ENCODE measurements around the gene KRT76. TPM values are rescaled to one million over a fixed set of nuclear protein-coding genes. Genes with fewer than 3 reads are reported as not detected.

KRT76 gene
- total and polyA plus RNA-seq, 2 experiments from 2014 or later, result not detected

DNA sequence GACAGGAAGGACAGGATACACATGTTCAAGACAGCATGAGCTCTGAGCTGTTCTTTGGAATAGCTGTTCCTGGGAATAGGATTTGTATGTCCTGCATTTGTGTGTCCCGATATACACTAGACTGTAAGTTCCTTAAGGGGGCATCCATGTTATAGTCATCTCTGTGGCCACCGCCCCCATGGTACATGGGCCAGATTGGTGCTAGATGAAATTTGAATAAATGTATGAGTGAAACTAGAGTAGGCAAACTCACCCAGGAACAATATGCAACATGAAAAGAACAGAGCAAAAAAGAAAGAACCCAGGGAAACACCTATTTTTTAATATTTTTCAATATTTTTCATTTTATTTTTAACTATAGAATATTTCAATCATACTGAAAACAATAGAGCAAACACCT, 48.8 kb downstream of the KRT76 start (continued):
- TF ChIP-seq, protein P1, sequence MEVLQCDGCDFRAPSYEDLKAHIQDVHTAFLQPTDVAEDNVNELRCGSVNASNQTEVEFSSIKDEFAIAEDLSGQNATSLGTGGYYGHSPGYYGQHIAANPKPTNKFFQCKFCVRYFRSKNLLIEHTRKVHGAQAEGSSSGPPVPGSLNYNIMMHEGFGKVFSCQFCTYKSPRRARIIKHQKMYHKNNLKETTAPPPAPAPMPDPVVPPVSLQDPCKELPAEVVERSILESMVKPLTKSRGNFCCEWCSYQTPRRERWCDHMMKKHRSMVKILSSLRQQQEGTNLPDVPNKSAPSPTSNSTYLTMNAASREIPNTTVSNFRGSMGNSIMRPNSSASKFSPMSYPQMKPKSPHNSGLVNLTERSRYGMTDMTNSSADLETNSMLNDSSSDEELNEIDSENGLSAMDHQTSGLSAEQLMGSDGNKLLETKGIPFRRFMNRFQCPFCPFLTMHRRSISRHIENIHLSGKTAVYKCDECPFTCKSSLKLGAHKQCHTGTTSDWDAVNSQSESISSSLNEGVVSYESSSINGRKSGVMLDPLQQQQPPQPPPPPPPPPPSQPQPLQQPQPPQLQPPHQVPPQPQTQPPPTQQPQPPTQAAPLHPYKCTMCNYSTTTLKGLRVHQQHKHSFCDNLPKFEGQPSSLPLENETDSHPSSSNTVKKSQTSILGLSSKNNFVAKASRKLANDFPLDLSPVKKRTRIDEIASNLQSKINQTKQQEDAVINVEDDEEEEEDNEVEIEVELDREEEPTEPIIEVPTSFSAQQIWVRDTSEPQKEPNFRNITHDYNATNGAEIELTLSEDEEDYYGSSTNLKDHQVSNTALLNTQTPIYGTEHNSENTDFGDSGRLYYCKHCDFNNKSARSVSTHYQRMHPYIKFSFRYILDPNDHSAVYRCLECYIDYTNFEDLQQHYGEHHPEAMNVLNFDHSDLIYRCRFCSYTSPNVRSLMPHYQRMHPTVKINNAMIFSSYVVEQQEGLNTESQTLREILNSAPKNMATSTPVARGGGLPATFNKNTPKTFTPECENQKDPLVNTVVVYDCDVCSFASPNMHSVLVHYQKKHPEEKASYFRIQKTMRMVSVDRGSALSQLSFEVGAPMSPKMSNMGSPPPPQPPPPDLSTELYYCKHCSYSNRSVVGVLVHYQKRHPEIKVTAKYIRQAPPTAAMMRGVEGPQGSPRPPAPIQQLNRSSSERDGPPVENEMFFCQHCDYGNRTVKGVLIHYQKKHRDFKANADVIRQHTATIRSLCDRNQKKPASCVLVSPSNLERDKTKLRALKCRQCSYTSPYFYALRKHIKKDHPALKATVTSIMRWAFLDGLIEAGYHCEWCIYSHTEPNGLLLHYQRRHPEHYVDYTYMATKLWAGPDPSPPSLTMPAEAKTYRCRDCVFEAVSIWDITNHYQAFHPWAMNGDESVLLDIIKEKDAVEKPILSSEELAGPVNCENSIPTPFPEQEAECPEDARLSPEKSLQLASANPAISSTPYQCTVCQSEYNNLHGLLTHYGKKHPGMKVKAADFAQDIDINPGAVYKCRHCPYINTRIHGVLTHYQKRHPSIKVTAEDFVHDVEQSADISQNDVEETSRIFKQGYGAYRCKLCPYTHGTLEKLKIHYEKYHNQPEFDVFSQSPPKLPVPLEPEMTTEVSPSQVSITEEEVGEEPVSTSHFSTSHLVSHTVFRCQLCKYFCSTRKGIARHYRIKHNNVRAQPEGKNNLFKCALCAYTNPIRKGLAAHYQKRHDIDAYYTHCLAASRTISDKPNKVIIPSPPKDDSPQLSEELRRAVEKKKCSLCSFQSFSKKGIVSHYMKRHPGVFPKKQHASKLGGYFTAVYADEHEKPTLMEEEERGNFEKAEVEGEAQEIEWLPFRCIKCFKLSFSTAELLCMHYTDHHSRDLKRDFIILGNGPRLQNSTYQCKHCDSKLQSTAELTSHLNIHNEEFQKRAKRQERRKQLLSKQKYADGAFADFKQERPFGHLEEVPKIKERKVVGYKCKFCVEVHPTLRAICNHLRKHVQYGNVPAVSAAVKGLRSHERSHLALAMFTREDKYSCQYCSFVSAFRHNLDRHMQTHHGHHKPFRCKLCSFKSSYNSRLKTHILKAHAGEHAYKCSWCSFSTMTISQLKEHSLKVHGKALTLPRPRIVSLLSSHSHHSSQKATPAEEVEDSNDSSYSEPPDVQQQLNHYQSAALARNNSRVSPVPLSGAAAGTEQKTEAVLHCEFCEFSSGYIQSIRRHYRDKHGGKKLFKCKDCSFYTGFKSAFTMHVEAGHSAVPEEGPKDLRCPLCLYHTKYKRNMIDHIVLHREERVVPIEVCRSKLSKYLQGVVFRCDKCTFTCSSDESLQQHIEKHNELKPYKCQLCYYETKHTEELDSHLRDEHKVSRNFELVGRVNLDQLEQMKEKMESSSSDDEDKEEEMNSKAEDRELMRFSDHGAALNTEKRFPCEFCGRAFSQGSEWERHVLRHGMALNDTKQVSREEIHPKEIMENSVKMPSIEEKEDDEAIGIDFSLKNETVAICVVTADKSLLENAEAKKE (CRISPR knock-in tag; IDR thresholded peaks at IDR 0.05), result no peak

DNA sequence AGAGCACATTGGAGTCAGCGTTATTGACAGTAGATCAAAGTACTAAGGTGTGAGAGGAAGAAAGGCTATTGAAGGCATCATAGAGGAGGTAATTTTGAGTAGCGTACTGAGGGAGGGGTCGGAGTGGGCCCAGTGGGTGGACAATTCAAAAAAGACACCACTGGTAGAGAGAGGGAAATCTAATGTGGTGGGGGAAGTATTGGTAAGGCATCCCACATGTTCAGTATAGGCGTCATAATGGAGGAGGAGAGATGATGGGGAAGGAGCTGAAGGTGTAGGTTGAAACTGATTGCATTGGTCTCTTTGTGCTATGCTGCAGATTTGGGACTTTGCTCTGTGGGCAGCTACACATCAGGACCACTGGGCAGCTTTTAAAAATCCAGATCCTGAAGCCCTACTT, 50.1 kb downstream of the KRT76 start:
- Histone ChIP-seq H3K4me3 (no peak overlapping the region), H3F3A (replicated peaks; ENCODE audit: low read depth) (no peaks in the 10 kb centered on the region), H3K36me3 (ENCODE audit: insufficient read depth) (no peaks in the 10 kb centered on the region), H3K27ac (ENCODE audit: low read depth) (no peak overlapping the region), H2AFZ (no peak overlapping the region), H3K4me2 (no peak overlapping the region), H3K27me3 (ENCODE audit: insufficient read depth) (no peaks in the 10 kb centered on the region), H3K9me2 (ENCODE audit: insufficient read depth) (peaks cover 5% of the 10 kb centered on the region), H3K79me2 (replicated peaks; ENCODE audit: insufficient read depth) (no peaks in the 10 kb centered on the region), H4K20me1 (replicated peaks; ENCODE audit: insufficient read depth) (no peaks in the 10 kb centered on the region), H3K4me1 (ENCODE audit: insufficient read depth) (no peaks in the 10 kb centered on the region)
- DNase-seq (ENCODE audit: low spot score) (no peak), ATAC-seq (no peak)
- no peak overlapping the region for H3K4me3 Mint-ChIP-seq
- peaks cover 12% of the 10 kb centered on the region for H3K27me3 Mint-ChIP-seq (ENCODE audit: insufficient read depth, low read depth, poor library complexity)
- no peaks in the 10 kb centered on the region for H3K36me3 Mint-ChIP-seq (ENCODE audit: low read depth)
- peaks cover 10% of the 10 kb centered on the region for H3K9me3 Mint-ChIP-seq
- H3K4me1 Mint-ChIP-seq, result no peaks in the 10 kb centered on the region
- H3K27ac Mint-ChIP-seq, result no peak overlapping the region
- TF ChIP-seq, protein P1 (CRISPR knock-in tag; IDR thresholded peaks at IDR 0.05), result no peak
- TF ChIP-seq, protein P2, sequence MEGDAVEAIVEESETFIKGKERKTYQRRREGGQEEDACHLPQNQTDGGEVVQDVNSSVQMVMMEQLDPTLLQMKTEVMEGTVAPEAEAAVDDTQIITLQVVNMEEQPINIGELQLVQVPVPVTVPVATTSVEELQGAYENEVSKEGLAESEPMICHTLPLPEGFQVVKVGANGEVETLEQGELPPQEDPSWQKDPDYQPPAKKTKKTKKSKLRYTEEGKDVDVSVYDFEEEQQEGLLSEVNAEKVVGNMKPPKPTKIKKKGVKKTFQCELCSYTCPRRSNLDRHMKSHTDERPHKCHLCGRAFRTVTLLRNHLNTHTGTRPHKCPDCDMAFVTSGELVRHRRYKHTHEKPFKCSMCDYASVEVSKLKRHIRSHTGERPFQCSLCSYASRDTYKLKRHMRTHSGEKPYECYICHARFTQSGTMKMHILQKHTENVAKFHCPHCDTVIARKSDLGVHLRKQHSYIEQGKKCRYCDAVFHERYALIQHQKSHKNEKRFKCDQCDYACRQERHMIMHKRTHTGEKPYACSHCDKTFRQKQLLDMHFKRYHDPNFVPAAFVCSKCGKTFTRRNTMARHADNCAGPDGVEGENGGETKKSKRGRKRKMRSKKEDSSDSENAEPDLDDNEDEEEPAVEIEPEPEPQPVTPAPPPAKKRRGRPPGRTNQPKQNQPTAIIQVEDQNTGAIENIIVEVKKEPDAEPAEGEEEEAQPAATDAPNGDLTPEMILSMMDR (conservative IDR thresholded peaks at IDR 0.05; ENCODE audit: low read depth in 2 of 2), result no peak
- TF ChIP-seq ZNF331 (CRISPR knock-in tag; IDR thresholded peaks at IDR 0.05; ENCODE audit: low read depth), result no peak

All from GM23338 (cell line).